Neural progenitor cell (in vitro differentiated cells): Measurements from ENCODE around the gene CTSH. TPM values are rescaled to one million over a fixed set of nuclear protein-coding genes. Genes with fewer than 3 reads are reported as not detected.

ENCODE experiments used
- DNase-seq: peaks from one replicate; pipeline ENCODE4 v3.0.0-alpha.2; 2016; ENCODE audit warnings: low spot score
- H2AFZ ChIP-seq: fragments of 200-600 bp; sonication (generic); replicated peaks from 2 replicates; pipeline ENCODE4 v1.6.1; 2016; ENCODE audit warnings: antibody characterized with exemption
- H3F3A ChIP-seq: fragments of 200-600 bp; sonication (generic); 2 replicates; pipeline ENCODE4 v1.6.1; 2016; ENCODE audit warnings: antibody characterized with exemption, low read depth
- H3K27ac ChIP-seq: fragments of 200-600 bp; sonication (generic); 2 replicates; pipeline ENCODE4 v1.5.1; 2016; ENCODE audit warnings: mild to moderate bottlenecking
- H3K27me3 ChIP-seq: fragments of 200-600 bp; sonication (generic); 2 replicates; pipeline ENCODE4 v1.6.1; 2016; ENCODE audit warnings: mild to moderate bottlenecking, moderate library complexity
- H3K36me3 ChIP-seq: fragments of 200-600 bp; sonication (generic); 2 replicates; pipeline ENCODE4 v1.5.1; 2016
- H3K4me1 ChIP-seq: fragments of 200-600 bp; sonication (generic); 2 replicates; pipeline ENCODE4 v1.6.1; 2016; ENCODE audit warnings: mixed run types
- H3K4me2 ChIP-seq: fragments of 200-600 bp; sonication (generic); 2 replicates; pipeline ENCODE4 v1.6.1; 2016
- H3K4me3 ChIP-seq: fragments of 200-600 bp; sonication (generic); 2 replicates; pipeline ENCODE4 v1.5.1; 2016
- H3K79me2 ChIP-seq: fragments of 200-600 bp; sonication (generic); 2 replicates; pipeline ENCODE4 v1.6.1; 2016; ENCODE audit warnings: low read depth
- H3K9ac ChIP-seq: fragments of 200-600 bp; sonication (generic); 2 replicates; pipeline ENCODE4 v1.6.1; 2016
- H3K9me3 ChIP-seq: fragments of 200-600 bp; sonication (generic); 2 replicates; pipeline ENCODE4 v1.5.1; 2016; ENCODE audit warnings: low read depth
- H4K20me1 ChIP-seq: fragments of 200-600 bp; sonication (generic); 2 replicates; pipeline ENCODE4 v1.6.1; 2016; ENCODE audit warnings: low read depth
- H3K27ac Mint-ChIP-seq: 3 replicates; pipeline ENCODE4 v1.8.0; 2021; ENCODE audit warnings: mixed read lengths
- H3K27me3 Mint-ChIP-seq: 2 replicates; pipeline ENCODE4 v1.8.0; 2022; ENCODE audit warnings: low read depth, mild to moderate bottlenecking, inconsistent platforms, moderate library complexity, mixed read lengths; ENCODE audit not compliant: insufficient read depth
- H3K36me3 Mint-ChIP-seq: 3 replicates; pipeline ENCODE4 v1.8.0; 2021; ENCODE audit warnings: mixed read lengths
- H3K4me1 Mint-ChIP-seq: 3 replicates; pipeline ENCODE4 v1.8.0; 2021; ENCODE audit warnings: mixed read lengths
- H3K4me3 Mint-ChIP-seq: 3 replicates; pipeline ENCODE4 v1.8.0; 2021; ENCODE audit warnings: mild to moderate bottlenecking, moderate library complexity, mixed read lengths
- H3K9me3 Mint-ChIP-seq: 3 replicates; pipeline ENCODE4 v1.8.0; 2020; ENCODE audit warnings: mixed read lengths
- EZH2 ChIP-seq: fragments of 200-600 bp; sonication (generic); IDR thresholded peaks from 2 replicates; pipeline ENCODE4 v1.6.1; 2017; ENCODE audit warnings: antibody characterized with exemption, mild to moderate bottlenecking, moderate library complexity
- EZH2phosphoT487 ChIP-seq: fragments of 200-600 bp; sonication (generic); IDR thresholded peaks from 2 replicates; pipeline ENCODE4 v1.6.1; 2017; ENCODE audit warnings: antibody characterized with exemption
- total RNA-seq: library from RNA; depleted of rRNA; stranded (reverse); fragments of >200 nt; gene quantifications from 2 replicates; pipeline ENCODE4 v1.2.3, GENCODE V29; 2015; ENCODE audit warnings: low replicate concordance
- TF ChIP-seq, protein P1 (sequence below): fragments of 200-600 bp; sonication (generic); IDR thresholded peaks from 2 replicates; pipeline ENCODE4 v1.5.1; 2017; ENCODE audit warnings: antibody characterized with exemption, mild to moderate bottlenecking

The CTSH gene
- total RNA-seq, 1 donor from 2014 or later: 3.5 TPM

DNA sequence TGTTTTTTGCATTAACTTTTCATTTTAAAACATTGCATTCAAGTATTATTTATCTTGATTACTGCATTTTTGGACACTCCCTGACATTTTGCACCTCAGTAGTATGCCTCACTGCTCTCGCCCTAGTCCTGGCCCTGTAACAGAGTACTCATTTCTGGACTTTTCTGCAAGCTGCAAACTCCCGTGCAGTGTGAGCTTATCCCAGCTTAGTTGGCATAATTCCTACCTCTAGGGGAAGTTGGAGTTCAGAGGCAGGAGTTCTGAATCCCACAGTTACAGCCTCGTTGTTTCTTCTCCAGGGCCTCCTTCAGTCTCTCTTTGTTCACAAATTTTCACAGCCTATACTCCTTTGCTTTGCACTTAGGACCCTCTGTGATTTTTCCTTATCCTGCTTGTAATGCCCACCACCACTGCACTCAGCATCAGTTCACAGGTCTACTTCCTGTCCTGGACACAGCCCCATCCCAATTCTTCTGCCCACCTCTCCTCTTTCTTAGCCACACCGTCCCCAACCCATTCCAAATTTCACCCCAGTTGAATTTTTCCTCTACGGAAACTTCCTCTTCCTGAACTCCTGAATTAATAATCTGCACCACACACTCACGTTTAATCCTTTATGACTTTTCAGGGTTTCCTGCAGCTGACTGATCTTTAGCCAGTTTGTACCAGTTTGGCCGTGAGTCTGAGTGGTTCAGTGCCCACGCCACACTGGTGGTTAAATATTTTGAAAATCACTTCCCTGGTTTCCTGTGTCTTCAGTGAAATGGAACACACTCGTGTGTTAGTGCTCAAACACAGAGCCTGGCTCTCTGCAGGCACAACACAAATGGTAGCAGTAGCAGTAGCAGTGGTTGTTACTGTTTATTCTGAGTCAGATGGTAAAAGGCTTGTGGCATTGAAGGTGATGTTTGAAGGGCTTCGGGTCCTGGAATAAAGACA, 6.3 kb upstream of the CTSH start:
- Histone ChIP-seq H3K27me3 (peaks cover 15% of the 10 kb centered on the region), H3K9ac (no peak overlapping the region), H3K9me3 (no peaks in the 10 kb centered on the region), H3K27ac (no peak overlapping the region), H3F3A (no peaks in the 10 kb centered on the region), H3K79me2 (no peaks in the 10 kb centered on the region), H4K20me1 (no peaks in the 10 kb centered on the region), H3K4me1 (no peaks in the 10 kb centered on the region), H3K36me3 (no peaks in the 10 kb centered on the region), H3K4me2 (no peak overlapping the region), H2AFZ (no peak overlapping the region), H3K4me3 (no peak overlapping the region)
- H3K4me3 Mint-ChIP-seq: no peak overlapping the region
- no peak overlapping the region for H3K27ac Mint-ChIP-seq
- peaks cover 9% of the 10 kb centered on the region for H3K27me3 Mint-ChIP-seq
- H3K4me1 Mint-ChIP-seq: peaks cover 8% of the 10 kb centered on the region
- H3K9me3 Mint-ChIP-seq: no peaks in the 10 kb centered on the region
- H3K36me3 Mint-ChIP-seq: no peaks in the 10 kb centered on the region
- no peak for DNase-seq
- TF ChIP-seq, protein P1, sequence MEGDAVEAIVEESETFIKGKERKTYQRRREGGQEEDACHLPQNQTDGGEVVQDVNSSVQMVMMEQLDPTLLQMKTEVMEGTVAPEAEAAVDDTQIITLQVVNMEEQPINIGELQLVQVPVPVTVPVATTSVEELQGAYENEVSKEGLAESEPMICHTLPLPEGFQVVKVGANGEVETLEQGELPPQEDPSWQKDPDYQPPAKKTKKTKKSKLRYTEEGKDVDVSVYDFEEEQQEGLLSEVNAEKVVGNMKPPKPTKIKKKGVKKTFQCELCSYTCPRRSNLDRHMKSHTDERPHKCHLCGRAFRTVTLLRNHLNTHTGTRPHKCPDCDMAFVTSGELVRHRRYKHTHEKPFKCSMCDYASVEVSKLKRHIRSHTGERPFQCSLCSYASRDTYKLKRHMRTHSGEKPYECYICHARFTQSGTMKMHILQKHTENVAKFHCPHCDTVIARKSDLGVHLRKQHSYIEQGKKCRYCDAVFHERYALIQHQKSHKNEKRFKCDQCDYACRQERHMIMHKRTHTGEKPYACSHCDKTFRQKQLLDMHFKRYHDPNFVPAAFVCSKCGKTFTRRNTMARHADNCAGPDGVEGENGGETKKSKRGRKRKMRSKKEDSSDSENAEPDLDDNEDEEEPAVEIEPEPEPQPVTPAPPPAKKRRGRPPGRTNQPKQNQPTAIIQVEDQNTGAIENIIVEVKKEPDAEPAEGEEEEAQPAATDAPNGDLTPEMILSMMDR: no peak
- no peak for TF ChIP-seq EZH2
- no peak for TF ChIP-seq EZH2phosphoT487

GRCh38 chr15:78950343-78950742, 5.5 kb upstream of the CTSH start:
- Histone ChIP-seq H3K27ac (no peak overlapping the region), H3K9ac (no peak overlapping the region), H3K4me3 (no peak overlapping the region), H4K20me1 (no peaks in the 10 kb centered on the region), H3F3A (no peaks in the 10 kb centered on the region), H3K4me1 (no peaks in the 10 kb centered on the region), H3K27me3 (peaks cover 19% of the 10 kb centered on the region), H3K36me3 (no peaks in the 10 kb centered on the region), H3K79me2 (no peaks in the 10 kb centered on the region), H3K4me2 (no peak overlapping the region), H3K9me3 (no peaks in the 10 kb centered on the region), H2AFZ (no peak overlapping the region)
- Mint-ChIP-seq H3K27ac (no peak overlapping the region), H3K4me3 (no peak overlapping the region), H3K4me1 (peaks cover 8% of the 10 kb centered on the region), H3K27me3 (peaks cover 9% of the 10 kb centered on the region), H3K36me3 (no peaks in the 10 kb centered on the region), H3K9me3 (no peaks in the 10 kb centered on the region)
- TF ChIP-seq, protein P1: no peak
- no peak for TF ChIP-seq EZH2phosphoT487
- no peak for TF ChIP-seq EZH2
- DNase-seq: no peak

DNA sequence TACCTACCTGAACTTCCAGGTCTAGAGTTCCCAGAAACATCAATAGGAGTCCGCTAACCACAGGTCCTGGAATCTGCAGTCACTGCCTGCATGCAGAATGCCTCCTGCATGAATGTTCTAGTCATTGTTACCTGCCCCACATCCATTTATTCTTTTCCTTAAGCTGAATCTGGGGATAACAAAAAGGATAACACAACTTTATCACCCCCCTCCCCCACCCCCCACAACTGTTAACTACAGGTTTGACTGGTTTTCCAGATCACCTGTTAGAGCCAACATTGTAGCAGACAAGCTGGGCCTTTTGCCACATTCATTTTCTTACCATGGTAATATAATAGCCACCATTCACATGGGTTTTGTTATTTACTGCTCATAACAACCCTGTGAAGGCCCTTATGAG, 4.6 kb upstream of the CTSH start:
- H3K27me3 ChIP-seq: peaks cover 28% of the 10 kb centered on the region
- Mint-ChIP-seq H3K4me3 (no peak overlapping the region), H3K9me3 (no peaks in the 10 kb centered on the region), H3K36me3 (no peaks in the 10 kb centered on the region), H3K27me3 (peaks cover 13% of the 10 kb centered on the region), H3K27ac (no peak overlapping the region), H3K4me1 (peaks cover 10% of the 10 kb centered on the region)
- peaks cover 3% of the 10 kb centered on the region for H3K4me1 ChIP-seq
- no peak overlapping the region for H3K9ac ChIP-seq
- no peak overlapping the region for H3K4me2 ChIP-seq
- no peak overlapping the region for H2AFZ ChIP-seq
- H3K27ac ChIP-seq: no peak overlapping the region
- DNase-seq: no peak
- no peaks in the 10 kb centered on the region for H3K9me3 ChIP-seq
- no peaks in the 10 kb centered on the region for H3K36me3 ChIP-seq
- no peaks in the 10 kb centered on the region for H3K79me2 ChIP-seq
- TF ChIP-seq EZH2: no peak
- TF ChIP-seq EZH2phosphoT487: no peak
- TF ChIP-seq, protein P1: no peak
- no peak overlapping the region for H3K4me3 ChIP-seq
- H3F3A ChIP-seq: peaks cover 3% of the 10 kb centered on the region
- no peaks in the 10 kb centered on the region for H4K20me1 ChIP-seq
